Measurements from ENCODE around the gene HRH2.
A peak's percentile ranks its signal among the peaks of the same experiment; 100 is the strongest.
"Not testable (repeated sequence)": the region's sequence is repeated elsewhere in the genome, so short reads cannot be mapped to it uniquely, and the experiment has no call there.

Gene HRH2, protein sequence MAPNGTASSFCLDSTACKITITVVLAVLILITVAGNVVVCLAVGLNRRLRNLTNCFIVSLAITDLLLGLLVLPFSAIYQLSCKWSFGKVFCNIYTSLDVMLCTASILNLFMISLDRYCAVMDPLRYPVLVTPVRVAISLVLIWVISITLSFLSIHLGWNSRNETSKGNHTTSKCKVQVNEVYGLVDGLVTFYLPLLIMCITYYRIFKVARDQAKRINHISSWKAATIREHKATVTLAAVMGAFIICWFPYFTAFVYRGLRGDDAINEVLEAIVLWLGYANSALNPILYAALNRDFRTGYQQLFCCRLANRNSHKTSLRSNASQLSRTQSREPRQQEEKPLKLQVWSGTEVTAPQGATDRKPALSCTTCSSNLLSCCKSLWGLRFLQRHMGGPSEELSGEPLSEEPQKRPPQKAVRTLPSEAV

DNA sequence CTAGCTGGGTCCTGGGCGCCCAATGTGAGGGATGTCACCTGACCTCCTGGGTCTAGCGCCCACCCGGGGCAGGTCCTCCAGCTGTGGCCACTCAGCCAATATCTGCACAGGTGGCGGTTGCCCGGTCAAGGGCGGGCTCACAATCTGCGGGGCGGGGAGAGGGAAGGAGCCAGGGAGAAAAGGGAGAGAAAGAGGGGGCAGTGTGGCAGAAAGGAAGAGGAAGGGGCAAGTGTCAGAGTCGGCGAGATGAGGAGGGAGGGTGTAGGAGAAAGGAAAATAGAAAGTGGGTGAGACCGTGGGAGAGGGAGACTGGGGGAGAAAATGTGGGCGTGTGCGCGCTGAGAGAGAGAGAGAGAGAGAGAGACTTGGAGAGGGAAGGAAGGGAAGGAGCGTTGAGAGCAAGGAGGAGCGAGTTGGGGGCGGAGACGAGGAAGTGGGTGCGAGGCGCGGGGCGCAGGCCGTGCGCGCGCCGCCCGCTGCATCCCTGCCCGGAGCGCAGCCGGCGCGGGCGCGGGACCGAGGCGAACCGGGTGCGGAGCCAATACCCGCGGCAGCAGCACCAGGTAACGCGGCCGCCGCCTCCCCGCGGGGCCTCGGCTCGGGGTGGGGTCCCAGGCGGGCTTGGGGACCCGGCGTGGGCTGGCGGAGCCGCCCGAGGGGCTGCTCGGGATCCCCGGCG is at the start of gene HRH2:
HRH2 (plus strand) TSS at position 479 of the 679 bp plus-strand sequence. CDS start 25,163 bp downstream, outside the sequence.
- peak; percentile 49 for DNase-seq (ENCODE audit: low read depth)

DNA sequence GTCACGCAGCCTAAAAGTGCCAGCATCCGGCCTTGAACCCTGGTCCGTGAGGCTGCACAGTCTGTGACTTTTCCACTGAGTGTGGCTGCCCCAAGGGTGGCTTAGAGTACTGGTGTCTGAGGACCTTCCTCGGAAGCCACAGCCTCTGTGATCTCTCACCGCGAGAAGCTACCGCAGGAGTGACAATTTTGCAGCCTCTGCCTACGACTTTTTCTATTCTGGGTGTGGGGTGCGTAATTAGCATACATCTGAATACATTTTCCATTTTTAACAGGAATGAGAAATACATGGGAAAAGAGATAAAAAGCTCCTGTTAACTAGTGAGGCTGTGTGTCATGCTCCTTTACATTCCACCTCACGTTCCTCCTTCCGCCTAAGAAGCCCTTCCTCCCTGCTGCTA is 48.3 kb upstream of the HRH2 start:
- DNase-seq (ENCODE audit: low read depth), result peak; percentile 34

DNA sequence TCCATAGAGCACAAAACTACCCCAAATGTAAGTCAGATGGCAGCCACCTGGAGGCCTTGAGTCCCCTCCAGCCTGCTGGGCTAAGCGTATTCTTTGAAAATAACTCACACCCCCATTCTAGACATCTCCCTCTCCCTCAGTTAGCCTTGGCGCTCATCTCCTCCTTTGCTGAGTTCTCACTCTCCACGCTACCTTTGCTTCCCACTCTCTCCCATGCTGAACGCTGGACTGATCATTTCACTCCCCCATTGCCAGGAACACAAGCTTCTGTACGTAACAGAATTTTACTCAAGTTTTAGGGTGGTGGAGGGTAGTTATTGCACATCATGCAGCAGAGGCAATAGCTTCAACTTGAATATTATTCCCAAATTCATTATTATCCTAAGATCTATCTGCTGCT is 47.5 kb upstream of the HRH2 start:
- DNase-seq (ENCODE audit: low read depth), result no peak

DNA sequence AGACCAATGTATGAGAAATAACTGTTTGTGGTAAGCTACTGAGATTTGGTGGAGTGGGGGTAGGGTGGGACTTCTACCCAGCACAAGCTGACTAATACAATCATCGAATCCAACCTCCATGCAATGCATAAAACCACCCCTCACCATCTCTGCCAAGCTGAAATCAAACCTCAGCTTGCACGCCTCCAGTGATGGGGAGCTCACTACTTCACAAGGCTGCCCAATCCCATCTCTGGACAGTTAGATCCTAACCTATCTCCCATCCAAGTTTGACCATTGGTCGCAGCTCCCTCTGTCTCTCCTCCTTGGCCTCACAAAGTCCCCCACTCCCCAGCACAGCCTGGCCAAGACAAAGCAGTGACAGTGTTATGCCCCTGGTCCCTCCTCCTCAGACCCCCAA is 47.0 kb upstream of the HRH2 start:
- DNase-seq (ENCODE audit: low read depth), result no peak

DNA sequence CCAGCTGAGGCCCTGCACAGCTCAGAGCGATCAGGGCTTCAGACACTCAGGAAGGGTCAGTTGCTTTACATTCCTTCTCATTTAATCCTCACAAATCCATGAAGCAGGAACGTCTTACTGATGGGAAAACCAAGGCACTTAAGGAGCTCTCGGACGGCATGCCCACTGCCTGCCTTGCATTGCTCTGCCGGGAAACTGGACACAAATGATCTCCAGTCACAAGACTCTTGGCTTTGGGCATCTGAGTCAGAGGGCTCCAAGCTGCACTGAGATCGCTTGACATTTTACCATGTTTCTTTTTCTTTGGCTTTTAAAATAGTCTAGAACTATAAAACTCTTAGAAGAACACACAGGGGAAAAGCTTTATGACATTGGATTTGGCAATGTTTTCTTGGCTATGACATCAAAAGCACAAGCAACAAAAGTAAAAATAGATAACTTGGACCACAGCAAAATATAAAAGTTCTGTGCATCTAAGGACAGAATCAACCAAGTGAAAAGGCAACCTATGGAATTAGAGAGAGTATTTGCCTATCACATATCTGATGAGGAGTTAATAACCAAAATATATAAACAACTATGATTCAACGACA is 43.6 kb upstream of the HRH2 start:
- no peak for DNase-seq (ENCODE audit: low read depth)

DNA sequence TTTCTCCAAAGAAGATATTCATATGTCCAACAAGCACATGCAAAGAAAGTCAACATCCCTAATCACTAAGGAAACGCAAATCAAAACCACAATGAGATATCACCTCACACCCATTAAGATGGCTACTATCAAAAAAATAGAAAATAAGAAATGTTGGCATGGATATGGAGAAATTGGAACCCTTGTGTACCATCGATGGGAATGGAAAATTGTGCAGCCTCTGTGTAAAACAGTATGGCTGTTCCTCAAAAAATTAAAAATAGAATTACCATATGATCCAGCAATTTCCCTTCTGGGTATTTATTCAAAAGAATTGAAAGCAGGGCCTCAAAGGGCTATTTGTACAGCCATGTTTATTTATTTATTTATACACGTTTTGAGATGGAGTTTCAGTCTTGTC is 43.0 kb upstream of the HRH2 start:
- DNase-seq (ENCODE audit: low read depth), result no peak

DNA sequence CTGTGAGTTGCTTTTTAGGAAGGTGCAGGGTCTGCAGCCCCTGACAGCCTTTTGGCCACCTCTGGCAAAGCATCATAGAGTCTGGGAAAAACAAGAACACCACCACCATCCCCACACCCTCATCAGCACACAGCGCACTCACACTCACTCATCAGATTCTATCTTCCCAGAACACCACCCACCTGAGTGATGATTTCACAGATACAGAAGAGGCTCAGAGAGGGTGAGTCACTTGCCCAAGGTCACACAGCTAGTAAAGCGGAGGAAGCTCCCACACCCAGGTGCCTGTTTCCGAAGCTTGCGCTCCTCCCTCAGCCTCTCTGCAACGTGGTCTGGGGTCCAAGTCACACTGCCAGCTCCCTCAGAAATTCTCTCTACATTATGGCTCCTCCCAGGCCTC is 41.8 kb upstream of the HRH2 start:
- DNase-seq (ENCODE audit: low read depth), result no peak

DNA sequence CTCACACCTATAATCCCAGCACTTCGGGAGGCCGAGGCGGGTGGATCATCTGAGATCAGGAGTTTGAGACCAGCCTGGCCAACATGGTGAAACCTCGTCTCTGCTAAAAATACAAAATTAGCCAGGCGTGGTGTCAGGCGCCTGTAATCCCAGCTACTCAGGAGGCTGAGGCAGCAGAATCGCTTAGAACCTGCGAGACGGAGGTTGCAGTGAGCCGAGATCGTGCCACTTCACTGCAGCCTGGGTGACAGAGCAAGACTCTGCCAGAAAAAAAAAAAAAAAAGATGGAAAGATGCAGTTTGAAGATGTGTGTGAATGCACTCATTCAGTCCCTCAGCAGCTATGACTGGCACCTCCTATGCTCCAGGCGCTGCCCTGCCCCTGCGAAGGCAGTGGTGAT is 41.3 kb upstream of the HRH2 start:
- DNase-seq (ENCODE audit: low read depth), result not testable (repeated sequence)

DNA sequence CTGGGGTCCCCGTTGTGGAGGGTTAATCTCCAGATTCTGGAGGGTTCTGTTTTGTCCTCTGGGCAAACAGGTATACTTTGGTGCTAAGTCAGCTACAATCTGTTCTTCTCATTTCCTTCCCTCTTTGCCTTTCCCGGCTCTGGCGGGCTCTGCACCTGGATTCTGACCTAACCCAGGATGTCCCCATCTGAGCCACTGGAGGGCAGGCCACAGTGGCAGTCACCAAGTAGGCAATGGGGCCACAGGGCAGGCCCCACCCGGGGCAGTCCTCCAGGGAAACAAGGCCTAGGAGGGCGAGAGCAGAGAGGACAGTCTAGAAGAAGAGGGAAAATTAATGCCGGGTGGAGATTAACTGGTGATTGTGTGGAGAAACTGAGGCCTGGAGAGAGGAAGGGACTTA is 40.4 kb upstream of the HRH2 start:
- no peak for DNase-seq (ENCODE audit: low read depth)

DNA sequence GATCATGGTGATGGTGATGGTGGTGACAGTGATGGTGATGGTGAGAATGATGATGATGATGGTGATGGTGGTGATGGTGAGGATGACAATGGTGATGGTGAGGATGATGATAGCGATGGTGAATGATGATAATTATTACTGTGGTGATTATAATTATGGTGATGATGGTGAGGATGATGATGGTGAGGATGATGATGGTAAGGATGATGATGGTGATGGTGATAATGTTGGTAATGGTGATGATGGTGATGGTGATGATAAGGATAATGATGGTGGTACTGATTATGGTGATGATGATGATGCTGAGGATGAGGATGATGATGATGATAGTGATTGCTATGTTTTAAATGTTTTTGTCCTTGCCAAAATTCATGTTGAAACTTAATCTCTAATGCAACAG is 37.3 kb upstream of the HRH2 start:
- no peak for DNase-seq (ENCODE audit: low read depth)

DNA sequence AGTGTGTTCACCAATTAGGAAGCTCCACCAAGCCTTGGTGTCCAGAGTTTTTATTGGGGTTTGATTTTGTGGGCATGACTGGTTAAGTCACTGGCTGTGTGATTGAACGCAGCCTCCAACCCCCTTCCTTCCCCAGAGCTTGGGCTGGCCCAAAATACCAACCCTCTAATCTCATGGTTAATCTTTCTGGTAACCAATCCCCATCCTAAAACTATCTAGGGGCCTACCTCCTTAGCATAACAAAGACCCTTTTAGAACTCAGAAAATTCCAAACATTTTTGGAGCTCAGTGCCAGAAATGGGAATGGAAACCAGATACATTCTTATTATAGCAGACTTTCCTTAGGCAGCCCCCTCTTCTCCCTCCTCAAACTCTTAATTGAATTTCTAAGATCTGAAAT is 35.9 kb upstream of the HRH2 start:
- no peak for DNase-seq (ENCODE audit: low read depth)

DNA sequence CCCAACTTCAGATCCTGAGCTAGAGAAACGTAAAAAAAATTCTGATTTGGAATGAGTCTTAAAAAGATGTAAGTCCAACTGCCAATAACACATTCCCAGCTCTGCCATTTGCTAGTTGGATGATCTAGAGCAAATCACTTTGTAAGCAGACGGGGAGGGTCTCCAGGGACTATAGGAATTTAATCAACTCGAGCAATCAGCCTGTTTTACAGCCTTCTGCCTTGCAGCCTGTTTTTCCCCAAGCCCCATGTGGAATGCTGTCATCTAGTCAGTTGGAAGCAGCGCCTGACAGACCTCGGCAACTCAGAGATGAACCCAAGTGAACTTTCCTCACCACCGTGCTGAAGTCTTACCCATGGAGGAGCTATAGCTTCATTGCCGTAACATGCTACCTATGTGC is 34.8 kb upstream of the HRH2 start:
- DNase-seq (ENCODE audit: low read depth), result no peak

DNA sequence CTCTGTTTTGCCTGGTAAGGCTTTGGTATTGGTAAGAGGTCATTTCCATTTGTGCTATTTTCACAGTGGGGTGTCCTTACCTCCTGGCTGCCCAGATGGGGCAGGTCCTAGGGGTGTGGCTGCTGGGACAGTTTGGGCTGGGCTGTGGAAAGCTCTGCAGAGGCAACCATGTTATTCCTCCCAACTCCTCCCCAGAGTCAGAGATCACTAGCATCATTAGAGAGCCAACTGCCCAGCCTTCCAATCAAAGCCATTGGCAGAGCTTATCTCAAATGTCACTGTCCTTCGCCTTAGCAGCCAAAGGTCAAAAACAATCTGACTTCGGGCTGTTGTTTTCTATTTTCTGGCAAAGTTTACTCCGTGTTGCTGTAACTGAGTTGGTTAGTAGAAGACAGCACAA is 33.6 kb upstream of the HRH2 start:
- DNase-seq (ENCODE audit: low read depth), result no peak

DNA sequence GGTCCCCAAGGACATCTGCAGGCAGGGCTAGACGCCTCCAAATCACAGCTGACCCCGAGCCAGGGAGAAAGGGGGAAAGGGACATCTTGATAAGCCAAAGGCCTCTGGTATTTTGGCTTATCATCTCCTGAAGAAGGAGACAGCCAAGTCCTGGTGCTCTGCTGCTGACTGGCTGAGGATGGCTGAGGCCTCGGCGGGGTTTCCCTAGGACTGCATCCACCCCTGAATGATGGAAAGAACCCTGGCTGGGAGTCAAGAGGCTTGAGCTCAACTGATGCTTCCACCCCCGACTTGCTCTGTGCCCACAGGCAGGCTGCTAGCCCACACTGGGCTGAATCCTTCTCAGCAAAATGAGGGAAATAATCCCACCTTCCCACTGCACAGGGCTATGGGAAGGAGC is 30.9 kb upstream of the HRH2 start:
- no peak for DNase-seq (ENCODE audit: low read depth)

DNA sequence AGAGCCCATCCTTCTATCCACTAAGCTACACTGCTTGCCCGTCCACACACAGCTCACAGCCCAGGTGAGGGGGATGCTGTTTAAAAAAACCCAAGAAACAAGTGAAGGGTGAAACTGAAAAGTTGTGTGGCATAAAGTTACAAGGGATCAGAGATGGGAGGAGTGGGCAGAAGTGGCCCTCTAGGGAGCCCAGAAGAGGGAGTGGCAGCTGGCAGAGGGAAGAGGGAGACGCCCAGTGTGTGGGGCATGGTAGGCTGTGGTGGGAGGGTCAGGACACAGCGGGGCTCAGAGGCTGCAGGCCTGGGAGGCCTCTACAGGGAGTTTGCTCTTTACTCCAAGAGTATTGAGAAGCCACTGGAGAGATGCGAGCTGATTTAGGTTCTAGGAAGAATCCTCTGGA is 30.1 kb upstream of the HRH2 start:
- no peak for DNase-seq (ENCODE audit: low read depth)

DNA sequence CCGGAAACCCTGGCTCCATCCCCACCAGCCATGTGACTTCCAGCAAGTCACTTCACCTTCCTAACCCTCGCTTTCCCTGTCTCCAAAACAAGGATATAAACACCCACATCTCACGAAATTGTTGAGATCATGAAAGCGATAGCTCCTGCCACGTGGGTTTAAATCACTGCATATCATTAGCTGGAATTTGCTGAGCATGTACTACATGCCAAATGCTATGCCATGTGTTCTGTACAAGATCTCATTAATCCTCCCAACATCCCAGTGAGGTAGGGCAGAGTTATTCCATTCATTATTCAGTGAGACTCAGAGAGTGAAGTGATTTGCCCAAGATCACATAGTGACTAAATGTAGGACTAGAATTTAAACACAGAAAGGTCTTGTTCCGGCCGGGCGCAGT is 29.2 kb upstream of the HRH2 start:
- DNase-seq (ENCODE audit: low read depth), result no peak

DNA sequence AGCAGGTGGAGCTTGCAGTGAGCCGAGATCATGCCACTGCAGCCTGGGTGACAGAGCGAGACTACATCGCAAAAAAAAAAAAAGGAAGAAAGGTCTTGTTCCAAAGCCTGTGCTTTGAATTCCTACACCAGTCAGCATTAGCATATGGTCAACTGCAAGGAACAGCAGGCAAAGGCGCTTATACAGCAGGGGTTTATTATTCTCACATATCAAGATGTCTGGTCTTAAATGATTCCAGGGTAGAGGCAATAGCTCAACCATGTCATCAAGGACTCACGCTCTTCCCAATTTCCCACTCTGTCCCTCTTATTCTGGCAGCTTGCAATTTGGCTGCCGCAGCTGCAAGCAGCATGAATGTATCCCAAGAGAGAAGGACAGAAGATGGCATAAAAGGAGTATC is 28.6 kb upstream of the HRH2 start:
- no peak for DNase-seq (ENCODE audit: low read depth)

DNA sequence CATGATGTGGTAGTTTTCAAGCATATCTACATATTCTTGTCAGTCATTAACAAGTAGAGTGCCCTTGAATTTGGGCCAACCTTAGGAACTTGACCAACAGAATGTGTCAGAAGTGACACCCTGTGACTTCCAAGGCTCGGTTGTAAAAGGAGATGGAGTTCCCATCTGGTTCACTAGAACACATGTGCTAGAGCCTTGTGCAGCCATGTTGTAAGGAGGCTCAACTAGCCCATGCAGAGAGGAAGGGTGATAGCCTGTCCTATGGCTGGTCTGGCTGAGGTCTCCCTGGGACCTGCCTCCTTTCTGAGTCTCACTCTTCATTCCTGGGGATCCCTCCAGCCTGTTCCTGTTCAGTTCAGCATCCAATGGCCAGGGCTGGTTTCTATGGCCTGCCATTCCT is 28.1 kb upstream of the HRH2 start:
- DNase-seq (ENCODE audit: low read depth), result no peak

DNA sequence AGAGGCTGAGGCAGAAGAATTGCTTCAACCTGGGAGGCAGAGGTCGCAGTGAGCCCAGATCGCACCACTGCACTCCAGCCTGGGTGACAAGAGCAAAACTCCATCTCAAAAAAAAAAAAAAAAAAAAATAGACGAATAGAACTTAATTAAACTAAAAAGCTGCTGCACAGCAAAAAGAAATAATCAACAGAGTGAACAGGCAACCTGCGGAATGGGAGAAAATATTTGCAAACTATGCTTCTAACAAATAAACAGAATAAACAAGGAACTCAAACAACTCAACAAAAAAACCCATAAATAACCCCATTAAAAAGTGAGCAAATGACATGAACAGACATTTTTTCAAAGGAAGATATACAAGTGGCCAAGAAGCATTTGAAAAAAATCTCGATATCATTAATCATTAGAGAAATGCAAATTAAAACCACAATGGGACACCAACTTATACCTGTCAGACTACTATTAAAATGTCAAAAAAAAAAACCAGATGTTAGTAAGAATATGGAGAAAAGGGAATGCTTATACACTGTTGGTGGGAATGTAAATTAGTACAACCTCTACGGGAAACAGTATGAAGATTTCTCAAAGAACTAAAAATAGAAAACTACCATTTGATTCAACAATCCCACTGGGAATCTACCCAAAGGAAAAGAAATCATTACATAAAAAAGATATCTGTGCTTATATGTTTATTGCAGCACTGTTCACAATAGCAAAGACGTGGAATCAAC is 21.9 kb upstream of the HRH2 start:
- DNase-seq (ENCODE audit: low read depth), result no peak

DNA sequence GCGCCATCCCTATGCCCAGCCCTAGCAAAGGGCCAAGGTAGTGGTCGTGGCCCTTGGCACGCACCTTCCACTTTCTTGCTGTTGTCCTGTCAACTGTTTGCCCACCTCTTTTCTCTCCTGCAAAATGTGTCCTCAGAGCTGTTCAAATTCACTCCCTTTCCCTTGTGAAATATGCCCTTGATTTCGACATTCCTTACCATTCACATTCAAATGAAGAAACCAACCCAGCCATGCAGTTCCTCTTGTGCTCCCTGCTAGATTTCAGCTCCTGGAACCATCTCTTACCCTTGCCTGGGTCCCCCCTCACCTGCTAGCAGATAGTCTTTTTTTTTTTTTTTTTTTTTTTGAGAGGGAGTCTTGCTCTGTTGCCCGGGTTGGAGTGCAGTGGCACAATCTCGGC is 19.6 kb upstream of the HRH2 start:
- DNase-seq (ENCODE audit: low read depth), result no peak

DNA sequence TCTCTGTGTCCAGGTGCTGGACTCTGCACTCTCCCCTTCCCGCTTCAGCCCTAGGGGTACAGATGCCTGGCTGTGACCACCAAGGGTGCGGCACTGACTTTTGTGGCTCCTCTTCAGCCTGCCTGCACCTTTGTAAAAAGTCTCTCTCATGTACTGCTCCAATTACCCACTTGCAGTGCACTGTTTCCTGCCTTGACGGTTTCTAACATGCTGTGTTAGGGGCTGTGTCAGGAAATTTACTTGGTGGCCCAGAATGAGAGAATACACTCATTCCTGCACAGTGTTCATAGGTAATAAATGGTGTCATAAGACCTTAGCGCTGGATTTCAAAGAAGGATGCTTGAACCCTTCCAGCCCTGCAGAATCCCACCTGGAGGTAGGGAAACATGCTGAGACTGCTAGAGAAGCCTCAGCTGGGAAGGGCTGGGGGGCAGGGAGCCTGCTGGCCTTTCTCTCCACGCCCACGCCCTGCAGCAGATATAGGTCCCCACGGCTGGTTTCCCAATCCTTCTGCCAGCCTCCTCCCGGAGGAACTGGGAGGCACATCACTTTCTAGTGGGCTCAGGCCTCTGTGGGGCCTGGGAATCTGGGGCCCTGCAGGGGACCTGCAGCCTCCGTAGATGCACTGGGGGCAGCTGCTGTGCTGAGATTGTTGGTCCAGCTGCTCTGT is 17.6 kb upstream of the HRH2 start:
- no peak for DNase-seq (ENCODE audit: low read depth)

DNA sequence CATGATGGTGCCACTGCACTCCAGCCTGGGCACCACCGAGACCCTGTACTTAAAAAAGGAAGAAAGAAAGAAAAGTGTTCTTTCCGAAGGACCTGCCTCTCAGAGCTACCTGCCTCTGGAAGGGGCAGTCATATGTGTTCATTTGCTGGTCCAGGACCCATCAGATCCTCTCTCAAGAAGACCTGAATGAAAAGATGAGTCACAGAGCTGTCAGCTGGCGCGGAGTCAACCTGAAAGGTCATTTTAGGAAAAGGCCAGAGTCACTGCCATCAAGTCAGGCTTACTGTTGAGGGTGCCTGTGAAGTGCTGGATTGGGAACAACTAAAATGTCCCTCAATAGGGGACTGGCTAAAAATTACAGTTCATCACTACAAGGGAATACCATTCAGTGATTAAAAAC is 14.9 kb upstream of the HRH2 start:
- no peak for DNase-seq (ENCODE audit: low read depth)
